ENCODE data around the gene MRC2.

The MRC2 gene

DNA sequence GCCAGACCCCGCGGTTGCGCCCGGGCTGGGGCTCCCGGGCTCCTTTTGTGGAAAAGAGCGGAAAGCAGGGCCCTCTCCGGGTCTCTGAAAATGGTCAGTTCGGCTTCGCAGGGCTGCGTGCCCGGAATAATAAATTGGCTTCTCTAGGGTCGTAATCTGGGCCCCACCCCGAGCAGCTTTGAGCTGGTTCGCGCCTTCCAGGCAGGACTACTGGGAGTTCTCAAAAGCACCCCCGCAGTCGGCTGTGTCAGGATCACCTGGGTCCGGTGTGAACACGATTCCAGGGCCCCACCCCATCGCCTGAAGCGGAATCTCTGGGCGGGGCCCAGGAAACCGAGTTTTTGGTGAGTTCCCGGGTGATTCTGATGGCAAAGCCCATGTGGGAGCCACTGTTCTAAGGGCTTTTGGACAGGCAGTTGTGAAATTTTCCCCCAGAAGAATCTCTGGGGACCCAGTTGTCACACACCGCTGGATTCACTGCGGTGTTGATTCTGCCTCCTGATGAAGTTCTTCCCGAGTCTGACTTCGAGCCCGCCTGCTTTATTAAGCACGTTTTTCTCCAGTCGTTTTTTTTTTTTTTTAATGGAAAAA lies 77.0 kb downstream of the MRC2 start:
- peaks cover 5% of the 10 kb centered on the region for H3K36me3 Mint-ChIP-seq (ENCODE audit: low read depth)
- H3K4me1 Mint-ChIP-seq = peaks cover 27% of the 10 kb centered on the region
- no peak overlapping the region for H3K27ac Mint-ChIP-seq
- peaks cover 43% of the 10 kb centered on the region for H3K27me3 Mint-ChIP-seq (ENCODE audit: low read depth, poor library complexity)
- peaks cover 23% of the 10 kb centered on the region for H3K9me3 Mint-ChIP-seq
- DNase-seq = peak; percentile 45
- peak overlapping the region; percentile 83 for H3K4me3 Mint-ChIP-seq
- no peak for TF ChIP-seq CTCF (IDR thresholded peaks at IDR 0.05)

DNA sequence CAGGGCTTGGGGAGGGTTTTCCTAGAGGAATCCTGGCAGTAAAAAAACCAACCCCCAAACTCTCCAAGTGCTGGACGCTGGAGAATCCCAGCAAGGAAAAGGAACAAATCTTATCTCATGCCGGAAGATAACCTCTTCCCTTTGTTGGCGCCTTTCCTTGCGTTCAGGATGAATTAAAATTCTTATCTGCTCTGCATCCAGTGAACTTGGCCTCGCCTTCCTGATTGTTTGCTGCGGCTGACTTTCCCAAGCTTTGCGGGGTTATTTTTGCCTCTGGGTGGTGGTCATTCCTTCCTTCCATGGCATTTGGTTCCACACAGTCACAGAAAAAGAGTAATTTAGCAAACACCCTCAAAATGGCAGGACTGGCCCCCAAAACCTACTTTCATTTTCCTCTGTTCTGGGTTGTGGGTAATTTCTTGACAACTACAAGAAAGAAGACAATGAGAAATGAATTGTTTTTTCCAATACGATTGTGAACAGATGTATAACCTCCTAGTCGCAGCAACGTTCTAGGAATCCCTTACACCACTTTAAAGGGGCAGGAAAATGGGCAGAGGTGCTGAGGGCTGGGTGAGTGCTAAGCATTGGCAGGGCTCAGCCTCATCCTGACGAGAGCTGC lies 77.8 kb downstream of the MRC2 start:
- H3K36me3 Mint-ChIP-seq (ENCODE audit: low read depth) = peaks cover 5% of the 10 kb centered on the region
- peaks cover 48% of the 10 kb centered on the region for H3K27me3 Mint-ChIP-seq (ENCODE audit: low read depth, poor library complexity)
- TF ChIP-seq CTCF (IDR thresholded peaks at IDR 0.05) = no peak
- no peak for DNase-seq
- H3K4me1 Mint-ChIP-seq = peaks cover 35% of the 10 kb centered on the region
- no peak overlapping the region for H3K27ac Mint-ChIP-seq
- peak overlapping the region; percentile 83 for H3K4me3 Mint-ChIP-seq
- peaks cover 31% of the 10 kb centered on the region for H3K9me3 Mint-ChIP-seq

- TF ChIP-seq CTCF (IDR thresholded peaks at IDR 0.05) = no peak
- Mint-ChIP-seq H3K27me3 (ENCODE audit: low read depth, poor library complexity) (peaks cover 45% of the 10 kb centered on the region), H3K27ac (no peak overlapping the region), H3K36me3 (ENCODE audit: low read depth) (peaks cover 5% of the 10 kb centered on the region), H3K4me3 (peak overlapping the region; percentile 83), H3K4me1 (peaks cover 36% of the 10 kb centered on the region), H3K9me3 (peaks cover 31% of the 10 kb centered on the region)
- DNase-seq = no peak
Observed at GRCh38 chr17:62705778-62706597, 78.5 kb downstream of the MRC2 start.

DNA sequence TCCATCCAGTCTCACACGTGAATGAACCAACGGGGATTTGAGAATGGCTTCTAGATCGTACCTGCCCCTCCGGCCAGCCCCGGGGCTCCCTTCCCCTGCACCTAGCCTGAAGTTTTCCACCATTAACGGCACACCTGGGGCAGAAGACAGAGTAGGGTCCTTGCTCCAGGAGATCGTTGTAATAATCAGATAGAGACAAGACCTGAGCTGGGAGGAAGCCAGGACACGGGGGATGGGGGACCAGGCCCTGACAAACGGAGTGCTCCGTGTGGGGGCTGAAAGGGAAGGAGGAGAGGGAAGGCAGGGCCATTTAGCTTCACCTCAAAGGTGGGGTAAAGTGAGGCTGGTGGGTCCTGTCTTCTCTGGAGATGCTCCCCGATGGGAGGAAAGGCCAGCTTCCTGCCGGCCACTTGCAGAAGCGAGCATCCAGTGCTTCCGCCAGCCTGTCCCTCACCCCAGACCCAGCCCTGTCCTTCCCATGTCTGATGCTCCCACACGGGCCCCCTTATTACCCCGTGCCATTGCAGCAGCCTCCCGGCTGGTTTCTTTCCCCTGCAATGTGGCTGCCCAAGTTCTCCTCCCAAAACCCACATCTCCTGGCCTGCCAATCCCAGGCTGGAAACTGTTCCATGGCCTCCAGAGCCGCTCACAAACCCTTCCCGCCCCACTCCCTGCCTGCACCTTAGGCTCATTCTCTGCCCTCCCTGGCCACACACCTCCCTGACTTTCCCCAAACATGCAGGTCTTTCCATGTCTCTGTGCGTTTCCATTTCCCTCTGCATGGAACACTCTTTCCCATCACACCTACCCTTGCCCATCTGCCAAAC lies 79.3 kb downstream of the MRC2 start:
- H3K9me3 Mint-ChIP-seq = peaks cover 31% of the 10 kb centered on the region
- peaks cover 5% of the 10 kb centered on the region for H3K36me3 Mint-ChIP-seq (ENCODE audit: low read depth)
- H3K4me1 Mint-ChIP-seq = peaks cover 44% of the 10 kb centered on the region
- peaks cover 42% of the 10 kb centered on the region for H3K27me3 Mint-ChIP-seq (ENCODE audit: low read depth, poor library complexity)
- H3K4me3 Mint-ChIP-seq = peak overlapping the region; percentile 83
- DNase-seq = no peak
- TF ChIP-seq CTCF (IDR thresholded peaks at IDR 0.05) = no peak
- H3K27ac Mint-ChIP-seq = peak overlapping the region; percentile 47

GRCh38 chr17:62707425-62707739 lies 79.9 kb downstream of the MRC2 start:
- Mint-ChIP-seq H3K4me3 (no peak overlapping the region), H3K27ac (peak overlapping the region; percentile 47), H3K4me1 (peaks cover 50% of the 10 kb centered on the region), H3K27me3 (ENCODE audit: low read depth, poor library complexity) (peaks cover 39% of the 10 kb centered on the region), H3K9me3 (peaks cover 31% of the 10 kb centered on the region), H3K36me3 (ENCODE audit: low read depth) (peaks cover 5% of the 10 kb centered on the region)
- DNase-seq = no peak
- no peak for TF ChIP-seq CTCF (IDR thresholded peaks at IDR 0.05)

All from nephron progenitor cell (in vitro differentiated cells).